ENCODE results near the gene GPR146.

GPR146 gene

DNA sequence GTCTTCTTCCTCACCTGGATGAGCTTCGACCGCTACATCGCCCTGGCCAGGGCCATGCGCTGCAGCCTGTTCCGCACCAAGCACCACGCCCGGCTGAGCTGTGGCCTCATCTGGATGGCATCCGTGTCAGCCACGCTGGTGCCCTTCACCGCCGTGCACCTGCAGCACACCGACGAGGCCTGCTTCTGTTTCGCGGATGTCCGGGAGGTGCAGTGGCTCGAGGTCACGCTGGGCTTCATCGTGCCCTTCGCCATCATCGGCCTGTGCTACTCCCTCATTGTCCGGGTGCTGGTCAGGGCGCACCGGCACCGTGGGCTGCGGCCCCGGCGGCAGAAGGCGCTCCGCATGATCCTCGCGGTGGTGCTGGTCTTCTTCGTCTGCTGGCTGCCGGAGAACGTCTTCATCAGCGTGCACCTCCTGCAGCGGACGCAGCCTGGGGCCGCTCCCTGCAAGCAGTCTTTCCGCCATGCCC, 47.9 kb downstream of the GPR146 start:
- no peaks in the 10 kb centered on the region for H3K9me3 ChIP-seq
- TF ChIP-seq, protein P1, sequence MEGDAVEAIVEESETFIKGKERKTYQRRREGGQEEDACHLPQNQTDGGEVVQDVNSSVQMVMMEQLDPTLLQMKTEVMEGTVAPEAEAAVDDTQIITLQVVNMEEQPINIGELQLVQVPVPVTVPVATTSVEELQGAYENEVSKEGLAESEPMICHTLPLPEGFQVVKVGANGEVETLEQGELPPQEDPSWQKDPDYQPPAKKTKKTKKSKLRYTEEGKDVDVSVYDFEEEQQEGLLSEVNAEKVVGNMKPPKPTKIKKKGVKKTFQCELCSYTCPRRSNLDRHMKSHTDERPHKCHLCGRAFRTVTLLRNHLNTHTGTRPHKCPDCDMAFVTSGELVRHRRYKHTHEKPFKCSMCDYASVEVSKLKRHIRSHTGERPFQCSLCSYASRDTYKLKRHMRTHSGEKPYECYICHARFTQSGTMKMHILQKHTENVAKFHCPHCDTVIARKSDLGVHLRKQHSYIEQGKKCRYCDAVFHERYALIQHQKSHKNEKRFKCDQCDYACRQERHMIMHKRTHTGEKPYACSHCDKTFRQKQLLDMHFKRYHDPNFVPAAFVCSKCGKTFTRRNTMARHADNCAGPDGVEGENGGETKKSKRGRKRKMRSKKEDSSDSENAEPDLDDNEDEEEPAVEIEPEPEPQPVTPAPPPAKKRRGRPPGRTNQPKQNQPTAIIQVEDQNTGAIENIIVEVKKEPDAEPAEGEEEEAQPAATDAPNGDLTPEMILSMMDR (IDR thresholded peaks at IDR 0.05) = no peak
- H3K36me3 ChIP-seq = peaks cover 14 to 36% (median 21%) of the 10 kb centered on the region in 3 donors
- intact Hi-C loops (cut with DNase I; ENCODE audit: low total_unique reads) = no loop called here
- no peak overlapping the region for H3K4me3 ChIP-seq
- no peaks in the 10 kb centered on the region for H3K27me3 ChIP-seq
- peaks cover 0 to 40% (median 32%) of the 10 kb centered on the region in 4 donors for H3K4me1 ChIP-seq
- no peak overlapping the region for H3K27ac ChIP-seq
- no peak for DNase-seq

DNA sequence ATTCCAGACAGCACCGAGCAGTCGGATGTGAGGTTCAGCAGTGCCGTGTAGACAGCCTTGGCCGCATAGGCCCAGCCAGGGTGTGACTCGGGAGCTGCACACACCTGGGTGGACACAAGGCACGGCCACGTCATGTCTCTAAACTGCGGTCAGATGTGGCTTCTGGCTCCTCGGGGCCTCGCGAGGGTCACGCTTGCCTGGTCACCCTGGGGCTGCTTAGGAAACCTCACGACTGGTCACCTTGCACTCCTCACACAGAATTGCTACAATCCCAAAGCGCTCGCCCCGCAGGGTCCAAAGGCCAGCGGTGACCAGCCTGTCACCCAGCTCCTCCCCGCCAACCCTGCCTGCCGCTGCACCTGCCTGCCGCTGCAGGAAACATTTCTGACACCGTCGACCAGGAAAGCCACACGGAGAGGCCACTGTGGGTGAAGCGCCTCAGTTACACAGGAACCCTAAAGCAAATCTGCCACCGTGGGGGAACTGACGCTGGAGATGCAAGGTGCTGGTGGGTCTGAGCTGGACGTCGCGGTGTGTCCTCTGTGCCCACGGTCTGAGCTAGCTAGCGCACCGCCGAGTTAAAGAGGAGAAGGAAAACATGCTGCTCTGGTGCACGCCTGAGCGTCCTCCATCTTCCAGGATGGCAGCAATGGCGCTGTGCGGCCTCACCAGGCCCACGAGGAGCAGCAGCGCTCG, 48.6 kb downstream of the GPR146 start:
- peaks cover 14 to 36% (median 21%) of the 10 kb centered on the region in 3 donors for H3K36me3 ChIP-seq
- TF ChIP-seq, protein P1 (IDR thresholded peaks at IDR 0.05) = no peak
- DNase-seq = no peak
- H3K27ac ChIP-seq = no peak overlapping the region
- no peaks in the 10 kb centered on the region for H3K27me3 ChIP-seq
- H3K4me3 ChIP-seq = no peak overlapping the region
- intact Hi-C loops (cut with DNase I; ENCODE audit: low total_unique reads) = no loop called here
- peaks cover 0 to 32% (median 26%) of the 10 kb centered on the region in 4 donors for H3K4me1 ChIP-seq
- H3K9me3 ChIP-seq = no peaks in the 10 kb centered on the region

- Histone ChIP-seq H3K4me3 (no peak overlapping the region), H3K9me3 (no peaks in the 10 kb centered on the region), H3K27ac (no peak overlapping the region), H3K27me3 (no peaks in the 10 kb centered on the region), H3K4me1 (peaks cover 0 to 27% (median 21%) of the 10 kb centered on the region in 4 donors), H3K36me3 (peaks cover 14 to 36% (median 21%) of the 10 kb centered on the region in 3 donors)
- intact Hi-C loops (cut with DNase I; ENCODE audit: low total_unique reads) = no loop called here
- no peak for DNase-seq
- TF ChIP-seq, protein P1 (IDR thresholded peaks at IDR 0.05) = no peak
Observed at GRCh38 chr7:1093502-1093843, 49.1 kb downstream of the GPR146 start.

- H3K4me3 ChIP-seq = no peak overlapping the region
- no peaks in the 10 kb centered on the region for H3K27me3 ChIP-seq
- TF ChIP-seq, protein P1 (IDR thresholded peaks at IDR 0.05) = no peak
- intact Hi-C loops (cut with DNase I; ENCODE audit: low total_unique reads) = no loop called here
- peaks cover 14 to 36% (median 21%) of the 10 kb centered on the region in 3 donors for H3K36me3 ChIP-seq
- no peaks in the 10 kb centered on the region for H3K9me3 ChIP-seq
- DNase-seq = no peak
- peaks cover 0 to 23% (median 17%) of the 10 kb centered on the region in 4 donors for H3K4me1 ChIP-seq
- peak overlapping the region in 1 of 2 donors; percentile 81 for H3K27ac ChIP-seq
Observed at GRCh38 chr7:1093916-1094508, 49.7 kb downstream of the GPR146 start.

- intact Hi-C loops (cut with DNase I; ENCODE audit: low total_unique reads) = no loop called here
- no peak for DNase-seq
Observed at GRCh38 chr7:1094870-1095269, 50.5 kb downstream of the GPR146 start.

More at GRCh38 chr7:1094870-1095269, 50.5 kb downstream of the GPR146 start:
- Histone ChIP-seq H3K4me3 (no peak overlapping the region), H3K9me3 (no peaks in the 10 kb centered on the region), H3K27ac (peak overlapping the region; percentile 74 to 81), H3K36me3 (peaks cover 14 to 36% (median 21%) of the 10 kb centered on the region in 3 donors), H3K4me1 (peaks cover 0 to 23% (median 17%) of the 10 kb centered on the region in 4 donors), H3K27me3 (no peaks in the 10 kb centered on the region)
- TF ChIP-seq, protein P1 (IDR thresholded peaks at IDR 0.05) = no peak
